ENCODE measurements around the gene VCP.

The VCP gene

DNA sequence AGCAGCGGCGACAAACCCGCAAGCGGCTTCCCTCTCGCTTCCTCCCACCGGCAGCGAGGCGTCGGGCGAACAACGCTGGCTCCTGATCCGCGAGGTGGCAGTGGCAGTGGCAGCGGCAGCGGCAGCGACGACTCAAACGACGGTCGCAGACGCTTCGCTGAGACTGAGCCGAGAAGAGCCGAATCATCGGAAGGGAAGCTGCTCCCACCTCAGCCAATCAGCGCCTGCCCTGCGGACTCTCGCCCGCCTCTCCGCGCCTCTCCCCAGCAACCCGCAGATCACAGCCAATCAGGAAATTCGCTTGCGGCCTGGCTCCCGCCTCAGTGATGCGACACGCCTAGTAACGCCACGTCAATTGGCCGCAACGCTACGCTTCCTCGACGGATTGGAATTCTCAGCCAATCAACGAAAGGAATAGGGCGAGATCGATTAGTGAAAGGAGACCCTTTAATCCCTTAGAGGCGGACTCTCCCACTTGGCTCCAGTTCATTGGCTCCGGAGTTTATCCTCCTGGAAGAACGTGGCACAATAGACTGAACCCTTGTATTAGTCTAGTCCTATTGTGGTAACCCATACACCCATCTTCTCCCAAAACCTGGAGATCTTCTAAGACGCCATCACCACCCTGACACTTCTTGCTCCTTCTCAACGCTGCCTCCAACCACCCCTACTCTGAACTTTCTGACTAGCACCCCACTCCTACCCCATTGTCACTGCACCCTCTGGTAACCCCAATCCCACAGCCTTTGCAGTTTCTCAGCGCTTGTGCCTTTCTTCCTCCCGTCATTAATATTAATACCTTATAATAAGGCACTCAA lies at the start of gene VCP:
Gene VCP (minus strand): TSS at position 165 of the 818 bp plus-strand sequence. CDS start 272 bp downstream, outside the sequence.
- peak; percentile 98 for DNase-seq (ENCODE audit: low spot score)

DNA sequence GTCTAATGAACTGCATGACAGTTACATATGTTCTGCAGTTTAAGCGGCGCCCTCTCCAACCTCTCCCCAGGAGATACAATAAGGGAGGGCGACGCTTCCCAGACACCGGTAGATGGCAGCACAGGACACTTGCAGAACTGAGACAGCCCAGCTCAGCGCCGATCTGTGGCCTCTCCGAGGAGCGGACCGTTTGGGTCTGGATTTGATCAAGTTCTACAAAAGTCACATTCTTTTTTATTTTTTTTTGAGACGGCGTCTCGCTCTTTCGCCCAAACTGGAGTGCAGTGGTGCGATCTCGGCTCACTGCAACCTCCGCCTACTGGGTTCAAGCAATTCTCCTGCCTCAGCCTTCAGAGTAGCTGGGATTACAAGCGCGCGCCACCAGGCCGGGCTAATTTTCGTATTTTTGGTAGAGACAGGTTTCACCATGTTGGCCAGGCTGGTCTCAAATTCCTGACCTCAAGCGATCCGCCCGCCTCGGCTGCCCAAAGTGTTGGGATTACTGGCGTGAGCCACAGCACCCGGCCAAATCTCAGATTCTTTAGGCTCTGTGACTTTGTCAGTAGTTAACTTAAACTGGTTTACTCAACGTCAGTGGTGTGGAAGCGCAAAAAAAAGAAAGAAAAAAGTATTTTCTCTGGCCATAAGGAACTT lies 44.6 kb upstream of the VCP start:
- peak; percentile 96 for DNase-seq (ENCODE audit: low spot score)

DNA sequence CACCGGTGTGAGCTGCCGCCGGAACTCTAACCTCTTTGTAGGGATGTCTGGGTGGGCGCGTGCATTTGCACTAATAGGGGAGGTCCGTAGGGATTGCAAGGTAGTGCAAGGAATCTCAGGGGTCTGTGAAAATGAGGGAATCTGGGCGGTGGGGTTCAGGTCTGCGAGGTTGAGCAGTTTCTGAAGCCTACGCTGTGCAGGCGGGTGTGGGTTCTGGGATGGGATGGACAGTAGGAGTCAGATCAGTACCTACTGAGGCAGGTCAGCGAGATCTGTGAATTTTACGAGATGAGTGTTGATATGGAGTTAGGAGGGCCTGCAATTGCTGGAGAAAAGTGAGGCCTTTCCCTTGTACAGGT lies 44.1 kb upstream of the VCP start:
- DNase-seq (ENCODE audit: low spot score): no peak

DNA sequence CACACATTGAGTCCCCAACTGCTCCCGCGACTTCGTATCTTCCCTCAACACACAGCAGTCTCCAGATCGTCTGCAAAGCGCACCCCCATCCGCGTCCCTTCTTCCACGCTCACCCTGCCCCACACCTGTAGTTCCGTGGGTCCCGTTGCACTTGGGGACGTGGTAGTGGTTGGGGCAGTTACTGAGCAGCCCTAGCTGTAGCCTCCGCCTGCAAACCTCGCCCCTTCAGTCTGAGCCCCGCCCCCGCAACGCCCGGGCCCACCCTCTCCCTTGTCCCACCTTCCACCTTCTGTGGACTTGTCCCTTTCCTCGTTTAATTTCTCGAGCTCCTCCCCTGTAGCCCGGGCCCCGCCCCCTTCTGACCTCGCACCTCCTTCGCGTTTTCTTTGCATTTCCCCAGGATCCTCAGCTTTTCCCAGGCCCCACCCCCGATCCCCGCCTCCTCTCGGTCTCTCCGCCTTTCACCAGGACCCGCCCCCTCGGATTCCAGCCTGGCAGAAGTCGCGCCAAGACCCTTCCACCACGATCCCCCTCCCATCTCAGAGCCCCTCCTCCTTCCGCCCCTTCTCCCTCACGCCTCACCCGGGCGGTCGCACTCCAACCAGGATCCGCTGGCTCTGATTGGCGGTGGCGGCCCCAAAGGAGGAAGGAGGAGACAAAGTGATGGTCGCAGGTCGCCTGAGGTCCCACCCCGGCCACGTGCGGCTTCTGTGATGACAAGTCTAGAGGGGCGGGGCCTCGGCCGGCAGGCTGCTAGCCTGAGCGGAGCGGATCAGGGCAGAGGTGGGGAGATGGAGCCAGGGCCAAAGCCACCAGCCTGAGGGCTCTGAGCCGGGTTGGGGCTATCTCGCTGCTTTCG lies 43.5 kb upstream of the VCP start, which contains the start of gene ATOSB:
Gene ATOSB (minus strand): TSS at position 183 of the 859 bp plus-strand sequence. CDS start 7,588 bp downstream, outside the sequence.
- DNase-seq (ENCODE audit: low spot score): peak; percentile 98

DNA sequence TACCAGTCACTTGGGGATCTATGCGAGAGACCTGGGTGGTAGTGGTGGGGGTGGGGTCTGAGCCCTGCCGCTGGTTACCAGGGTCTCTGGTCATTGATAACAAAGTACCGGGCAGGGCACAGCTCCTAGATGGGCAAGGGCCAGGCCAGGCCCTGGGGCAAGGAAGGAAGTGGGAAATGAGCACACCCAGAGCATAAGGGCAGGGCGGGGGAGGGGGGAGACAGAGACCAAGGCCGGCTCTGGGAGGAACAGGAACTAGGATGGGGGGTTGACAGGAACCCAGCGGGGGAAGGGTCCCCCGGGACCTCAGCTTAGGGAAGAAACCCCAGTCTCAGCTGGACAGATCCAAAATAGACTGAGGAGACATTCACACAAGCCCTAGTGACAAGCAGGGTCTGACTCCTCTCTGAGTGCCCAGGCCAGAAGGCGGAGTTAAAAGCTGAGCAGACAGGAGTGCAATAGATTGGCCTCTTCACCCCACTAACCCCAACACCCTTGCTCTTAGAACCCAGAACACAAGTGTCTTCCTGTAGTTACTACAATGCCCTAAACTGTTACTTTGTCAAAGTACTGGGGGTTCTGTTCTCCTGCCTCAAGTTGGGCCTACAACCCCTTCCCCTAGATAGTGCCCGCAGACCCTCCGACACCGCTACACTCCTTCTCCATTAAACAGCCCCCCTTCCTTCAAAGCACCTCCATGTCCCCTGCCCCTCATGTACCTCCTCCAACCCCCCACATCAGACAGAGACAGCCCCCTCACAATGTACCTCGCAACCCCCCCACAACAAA lies 42.6 kb upstream of the VCP start:
- peak; percentile 73 for DNase-seq (ENCODE audit: low spot score)

DNA sequence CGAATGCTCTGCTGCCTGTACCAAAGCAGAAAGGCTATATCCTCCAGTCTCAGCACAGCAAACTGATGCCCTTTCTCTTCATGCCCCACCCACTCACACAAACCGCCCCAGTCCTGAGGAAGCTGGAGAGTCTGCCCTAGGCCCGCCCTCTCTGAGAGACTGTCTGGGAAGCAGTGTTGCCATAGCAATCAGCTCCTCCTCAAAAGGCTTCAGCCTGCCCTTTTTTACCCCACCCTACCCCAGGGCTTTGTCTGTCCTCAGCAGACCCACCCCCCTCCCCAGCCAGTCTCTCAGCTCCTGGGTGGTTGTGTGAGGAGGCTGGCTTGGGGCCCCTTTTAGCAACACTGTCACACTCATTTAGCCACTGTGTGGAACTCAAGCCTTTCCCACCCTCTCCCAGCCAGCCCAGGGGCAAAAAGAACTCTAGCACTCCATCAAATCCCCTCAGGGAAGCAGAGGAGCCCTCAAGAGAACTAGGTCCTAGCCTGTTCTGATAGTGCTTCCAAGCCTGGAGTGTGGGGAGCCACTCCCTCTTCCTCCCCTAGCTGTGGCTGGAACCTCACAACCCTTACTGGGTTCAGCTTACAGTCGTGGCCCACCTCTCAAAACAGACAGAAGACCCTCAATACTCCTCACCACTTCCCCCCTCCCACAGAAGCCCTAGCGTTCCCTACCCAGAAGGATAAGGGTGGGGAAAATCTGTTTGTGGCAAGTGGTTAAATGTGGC lies 41.9 kb upstream of the VCP start:
- peak; percentile 82 for DNase-seq (ENCODE audit: low spot score)

DNA sequence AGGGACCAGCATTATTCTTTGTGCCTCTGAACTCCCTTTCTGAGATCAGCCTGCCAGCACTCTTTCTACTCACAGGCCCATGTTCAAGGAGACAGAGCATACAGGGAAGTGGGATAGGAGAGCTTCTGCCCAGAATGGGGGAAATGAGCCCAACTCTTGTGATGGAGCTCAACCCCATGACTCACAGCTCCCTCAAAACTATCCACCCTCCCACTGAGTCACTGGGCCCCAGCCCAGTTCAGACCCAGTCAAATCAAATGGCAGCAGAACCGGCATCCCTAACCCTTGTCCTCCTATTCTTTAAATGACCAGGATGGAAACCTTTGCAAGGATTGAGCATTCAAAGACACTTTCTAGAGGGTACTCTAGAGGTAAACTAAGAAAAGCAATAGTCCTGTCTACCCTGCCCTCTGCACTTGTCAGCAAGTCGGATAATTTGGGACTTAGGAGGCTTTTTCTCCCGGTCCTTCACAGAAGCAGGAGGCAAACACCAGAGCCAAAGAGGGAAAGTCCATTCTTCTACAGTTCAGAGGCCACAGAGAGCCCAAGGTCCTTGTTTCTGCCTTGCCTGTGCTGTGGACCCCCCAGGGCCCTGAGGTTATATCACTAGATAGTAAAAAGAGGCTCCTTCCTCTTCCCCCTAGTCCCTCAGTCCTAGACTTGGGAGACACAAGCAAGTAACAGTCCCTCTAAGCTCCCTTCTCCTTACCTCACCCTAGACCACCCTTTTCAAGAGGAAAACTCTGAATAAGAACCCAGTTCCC lies 40.0 kb upstream of the VCP start:
- DNase-seq (ENCODE audit: low spot score): no peak

DNA sequence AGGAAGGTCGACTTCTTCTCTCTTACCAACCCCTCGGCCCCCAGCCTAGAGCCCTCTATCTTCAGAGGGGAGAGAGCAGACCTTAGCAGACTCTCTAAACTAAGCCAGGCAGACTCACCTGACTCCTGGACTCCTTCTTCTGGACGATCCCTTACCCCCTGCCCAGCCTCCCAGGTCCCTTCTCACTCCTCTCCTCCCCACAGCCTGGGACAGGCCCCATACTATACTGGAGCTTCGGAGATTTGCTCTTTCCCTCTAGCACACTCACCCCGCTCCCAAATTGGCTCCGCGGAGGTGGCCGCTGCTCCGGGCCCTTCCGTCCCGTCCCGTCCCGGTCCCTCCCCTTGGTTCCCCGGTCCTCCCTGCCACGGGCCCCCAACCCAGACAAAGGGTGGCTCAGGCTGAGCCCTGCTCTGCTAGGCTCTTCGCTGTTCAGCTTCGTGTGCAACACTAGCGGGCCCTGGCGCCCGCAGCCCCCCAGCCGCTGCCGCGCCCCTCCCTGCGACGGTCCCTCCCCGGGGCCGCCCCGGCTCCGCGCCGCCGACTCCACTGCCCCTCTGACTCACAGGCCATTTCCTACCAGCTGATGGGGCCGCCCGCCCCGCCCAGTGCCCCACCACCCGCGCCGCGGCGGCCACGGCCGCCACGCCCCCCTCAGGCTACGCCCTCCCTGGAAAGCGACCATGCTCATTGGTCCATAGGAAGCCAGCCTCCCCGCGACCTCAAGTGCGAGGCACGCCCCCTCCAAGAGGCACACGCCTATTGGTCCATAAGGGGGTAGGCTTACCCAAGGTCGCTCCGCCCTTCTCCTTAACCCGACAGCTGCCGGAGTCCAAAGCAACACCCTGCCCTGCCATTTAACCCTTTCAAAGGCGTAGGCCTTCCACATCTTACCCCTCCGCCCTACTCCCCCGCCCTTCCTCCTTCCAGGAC lies 38.8 kb upstream of the VCP start:
- DNase-seq (ENCODE audit: low spot score): peak; percentile 98

DNA sequence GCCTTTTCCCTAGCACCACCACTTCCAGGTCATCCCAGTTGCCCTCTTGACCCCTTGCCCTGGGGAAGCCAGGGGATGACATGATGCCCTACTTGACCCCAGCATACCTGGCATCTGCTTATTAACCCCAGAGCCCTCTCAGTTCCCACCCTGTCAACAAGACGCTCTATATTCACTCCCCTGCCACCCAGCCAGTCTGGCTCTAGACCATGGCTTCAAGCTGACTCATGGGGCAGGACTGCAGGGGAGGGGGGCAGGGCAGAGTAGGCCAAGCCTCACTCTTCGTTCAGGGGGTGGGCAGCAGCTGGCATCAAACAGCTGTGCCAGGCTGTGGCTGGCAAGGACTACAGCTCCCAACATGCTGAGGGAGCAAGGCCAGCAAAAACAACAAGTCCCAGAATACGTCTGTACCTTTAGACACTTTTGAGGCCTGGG lies 37.9 kb upstream of the VCP start:
- DNase-seq (ENCODE audit: low spot score): no peak

DNA sequence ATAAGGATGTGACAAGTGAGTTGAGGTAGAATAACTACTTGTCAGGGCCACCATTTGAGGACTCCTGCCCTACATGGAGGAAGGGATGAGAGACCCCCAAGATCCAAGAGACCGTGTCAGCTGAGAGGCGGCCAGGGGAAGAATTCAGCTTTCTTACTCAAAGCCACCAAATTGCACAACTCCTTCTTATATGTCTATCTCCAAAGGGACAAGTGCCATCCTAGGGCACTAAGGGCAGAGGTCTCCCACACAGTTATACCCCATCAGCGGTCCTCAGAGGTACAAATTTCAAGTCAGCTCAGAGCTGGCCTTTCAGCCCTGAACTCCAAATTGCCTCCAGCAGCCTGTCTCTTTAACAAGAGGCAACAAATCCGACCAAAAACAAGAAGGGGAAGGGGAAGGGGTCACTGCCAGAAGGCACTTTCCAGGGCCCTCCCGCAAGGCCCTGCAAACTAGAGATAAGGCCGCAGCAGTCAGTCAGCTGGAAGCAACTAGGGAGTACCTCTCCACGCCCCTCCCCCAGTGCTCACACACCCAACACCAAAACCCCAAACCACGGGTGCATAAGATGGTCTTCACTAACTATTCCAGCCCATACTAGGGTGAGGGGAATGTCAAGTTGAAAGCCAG lies 36.6 kb upstream of the VCP start:
- DNase-seq (ENCODE audit: low spot score): no peak

DNA sequence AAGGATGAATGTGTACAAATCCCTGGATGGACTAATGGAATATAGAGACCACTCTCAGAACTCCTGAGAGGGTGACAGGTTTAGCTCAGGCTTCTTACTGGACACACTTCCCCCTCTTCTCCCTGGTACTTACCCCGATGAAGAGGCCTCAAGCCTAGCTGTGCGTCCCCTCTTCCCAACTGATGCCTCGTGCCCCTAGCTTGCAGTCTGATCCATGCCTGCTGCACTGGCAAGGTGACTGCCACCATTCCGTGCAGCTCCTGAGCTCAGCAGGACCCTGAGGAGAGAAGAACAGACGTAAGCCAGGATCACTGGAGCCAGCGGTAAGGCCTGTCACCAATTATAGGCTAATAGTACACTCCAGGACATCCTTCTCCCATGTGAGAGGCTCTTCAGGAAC lies 36.0 kb upstream of the VCP start:
- DNase-seq (ENCODE audit: low spot score): no peak

DNA sequence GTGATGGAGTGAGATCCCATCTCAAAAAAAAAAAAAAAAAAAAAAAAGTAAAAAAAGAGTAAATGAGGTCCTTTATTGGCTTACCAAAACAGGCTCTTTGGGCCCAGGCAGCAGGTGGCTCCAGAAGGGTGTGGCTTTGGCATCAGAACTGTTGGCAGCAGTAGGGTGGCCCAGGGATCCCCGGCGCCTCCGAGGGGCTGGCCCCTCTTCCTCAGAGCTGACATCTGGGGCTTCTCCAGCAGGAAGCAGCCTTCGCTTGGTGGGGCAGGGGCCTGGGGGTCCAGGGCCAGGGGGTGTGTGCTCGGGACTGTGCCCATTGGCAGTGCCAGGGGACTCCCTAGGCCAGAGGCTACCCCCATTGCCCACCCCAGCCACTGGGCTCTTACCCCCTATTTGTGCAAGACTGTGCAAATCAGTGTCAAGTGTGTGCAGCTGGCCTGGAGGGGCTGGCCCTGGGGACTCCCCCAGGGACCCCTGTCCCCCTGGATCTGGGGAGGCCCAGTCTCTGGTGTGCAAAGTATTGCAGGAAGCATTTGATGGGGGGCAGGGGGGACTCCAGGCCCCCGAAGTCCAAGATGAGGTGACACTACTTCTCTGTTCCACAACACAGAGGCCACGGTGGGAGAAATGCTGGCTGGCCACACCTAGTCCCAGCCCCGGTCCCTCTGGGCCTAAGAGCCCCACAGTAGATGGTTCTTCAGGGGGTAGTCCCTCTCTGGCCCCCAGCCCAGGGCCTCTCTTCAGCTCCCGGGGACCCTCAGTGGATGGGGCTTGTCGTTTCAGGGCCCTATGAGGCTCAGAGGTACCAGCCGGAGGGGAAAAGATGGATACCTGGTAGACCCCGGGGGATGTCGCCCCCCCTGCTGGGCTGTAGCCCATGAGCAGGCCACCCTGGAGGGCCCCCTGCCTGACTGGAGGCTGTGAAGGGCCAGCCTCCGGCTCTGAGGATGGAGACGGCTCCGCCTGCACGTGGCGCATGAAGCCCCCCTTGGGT lies 35.2 kb upstream of the VCP start:
- no peak for DNase-seq (ENCODE audit: low spot score)

DNA sequence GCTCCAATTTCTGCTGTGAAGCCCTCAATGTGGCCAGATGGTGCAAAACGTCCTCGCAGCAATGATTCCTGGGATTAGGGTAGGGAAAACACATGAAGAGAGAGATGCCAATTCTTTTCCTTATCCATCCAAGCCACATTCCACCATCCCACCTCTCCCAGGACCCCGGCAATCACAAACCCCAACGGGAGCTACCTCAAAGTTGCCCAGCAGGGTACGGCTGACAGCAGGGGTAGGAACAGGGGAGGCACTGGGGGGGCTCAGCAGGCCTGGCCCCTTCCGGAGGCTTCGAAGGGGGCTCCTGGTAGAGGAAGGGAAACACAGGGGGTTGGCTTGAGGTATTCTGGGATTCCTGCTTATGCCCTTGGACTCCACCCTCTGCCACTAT lies 33.9 kb upstream of the VCP start:
- DNase-seq (ENCODE audit: low spot score): no peak

DNA sequence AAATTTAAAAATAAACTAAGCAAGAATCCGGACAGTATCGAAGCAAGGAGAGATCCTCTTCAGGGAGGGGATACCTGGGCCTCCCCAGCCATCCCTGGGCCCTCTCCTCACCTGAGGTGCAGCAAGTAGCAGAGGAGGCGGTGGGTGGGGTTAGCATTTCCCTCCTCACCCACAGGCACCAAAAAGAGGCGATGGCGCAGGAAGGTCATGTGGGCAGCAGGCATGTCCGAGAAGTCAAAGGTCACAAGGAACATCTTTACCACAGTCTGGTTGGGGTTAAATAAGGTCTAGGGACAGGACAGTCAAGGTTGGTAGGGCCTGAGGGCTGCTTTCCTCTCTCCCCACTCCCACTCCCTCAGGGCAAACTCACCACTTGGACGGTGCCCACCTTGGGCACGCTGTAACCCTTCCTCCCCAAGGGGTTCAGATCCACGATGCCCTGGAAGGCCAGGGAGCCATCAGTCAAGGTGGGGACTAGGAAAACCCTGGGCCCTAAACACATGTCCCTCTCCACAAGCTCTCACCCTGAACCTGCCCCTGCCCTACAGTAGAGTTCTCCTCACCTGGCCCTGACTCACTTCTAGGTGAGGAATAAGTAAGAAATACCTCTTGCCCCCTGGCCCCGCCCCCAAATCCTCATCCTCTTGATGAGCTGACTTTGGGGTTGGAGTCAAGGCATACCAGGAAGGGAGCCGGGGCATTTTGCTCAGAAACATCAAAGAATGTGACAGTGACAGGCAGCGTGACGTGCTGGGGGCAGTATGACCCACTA lies 33.3 kb upstream of the VCP start:
- DNase-seq (ENCODE audit: low spot score): no peak

DNA sequence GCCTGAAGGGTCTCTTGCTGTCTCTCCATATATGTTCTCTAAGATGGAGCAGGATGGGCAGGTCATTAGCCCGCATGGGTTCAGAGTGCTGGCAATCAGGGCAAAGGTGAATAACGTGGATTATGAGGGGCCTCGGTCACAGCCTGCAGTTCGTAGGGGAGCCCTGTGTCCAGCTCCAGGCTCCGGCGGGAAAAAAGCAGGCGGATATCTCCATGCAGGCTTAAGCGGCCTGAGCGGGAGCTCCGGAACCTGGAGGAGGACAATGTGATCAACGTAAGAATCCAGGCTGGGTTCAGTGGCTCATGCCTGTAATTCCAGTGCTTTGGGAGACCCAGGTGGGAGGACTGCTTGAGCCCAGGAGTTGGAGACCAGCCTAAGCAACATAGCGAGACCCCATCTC lies 32.7 kb upstream of the VCP start:
- DNase-seq (ENCODE audit: low spot score): no peak

DNA sequence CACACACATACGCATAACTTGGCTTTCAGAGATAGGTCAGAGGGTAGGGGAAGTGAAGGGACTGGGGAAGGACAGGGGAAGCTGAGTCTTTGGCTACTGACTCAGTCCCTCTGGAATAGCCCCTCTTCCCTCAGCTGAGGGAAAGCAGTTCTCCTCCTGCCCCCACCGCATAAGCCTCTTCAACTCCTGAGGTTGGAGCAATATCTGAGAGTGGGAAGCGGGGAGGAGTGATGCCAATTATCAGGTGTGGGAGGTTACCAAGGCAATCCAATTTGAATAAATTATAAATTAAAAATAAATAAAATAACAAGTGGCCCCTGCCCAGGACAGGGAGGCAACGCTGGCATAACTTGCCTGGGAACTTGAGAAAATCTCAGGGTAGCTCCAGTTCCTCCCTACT lies 32.2 kb upstream of the VCP start:
- no peak for DNase-seq (ENCODE audit: low spot score)
